NCI-H82 treated with DMSO at 0.1 percent for 48 hours (cell line): ENCODE results near the gene CLSTN1.
"Not testable (repeated sequence)": the region's sequence is repeated elsewhere in the genome, so short reads cannot be mapped to it uniquely, and the experiment has no call there.

ENCODE experiments used
- DNase-seq: peaks from one replicate; lab custom pipeline; 2025; ENCODE audit not compliant: unreplicated experiment; lab: John Stamatoyannopoulos, UW

The CLSTN1 gene

GRCh38 chr1:9826616-9827015, 2.9 kb upstream of the CLSTN1 start:
- DNase-seq, result peak; percentile 63

- no peak for DNase-seq
These were observed 2.3 kb upstream of the CLSTN1 start for GRCh38 chr1:9826087-9826486.

DNA sequence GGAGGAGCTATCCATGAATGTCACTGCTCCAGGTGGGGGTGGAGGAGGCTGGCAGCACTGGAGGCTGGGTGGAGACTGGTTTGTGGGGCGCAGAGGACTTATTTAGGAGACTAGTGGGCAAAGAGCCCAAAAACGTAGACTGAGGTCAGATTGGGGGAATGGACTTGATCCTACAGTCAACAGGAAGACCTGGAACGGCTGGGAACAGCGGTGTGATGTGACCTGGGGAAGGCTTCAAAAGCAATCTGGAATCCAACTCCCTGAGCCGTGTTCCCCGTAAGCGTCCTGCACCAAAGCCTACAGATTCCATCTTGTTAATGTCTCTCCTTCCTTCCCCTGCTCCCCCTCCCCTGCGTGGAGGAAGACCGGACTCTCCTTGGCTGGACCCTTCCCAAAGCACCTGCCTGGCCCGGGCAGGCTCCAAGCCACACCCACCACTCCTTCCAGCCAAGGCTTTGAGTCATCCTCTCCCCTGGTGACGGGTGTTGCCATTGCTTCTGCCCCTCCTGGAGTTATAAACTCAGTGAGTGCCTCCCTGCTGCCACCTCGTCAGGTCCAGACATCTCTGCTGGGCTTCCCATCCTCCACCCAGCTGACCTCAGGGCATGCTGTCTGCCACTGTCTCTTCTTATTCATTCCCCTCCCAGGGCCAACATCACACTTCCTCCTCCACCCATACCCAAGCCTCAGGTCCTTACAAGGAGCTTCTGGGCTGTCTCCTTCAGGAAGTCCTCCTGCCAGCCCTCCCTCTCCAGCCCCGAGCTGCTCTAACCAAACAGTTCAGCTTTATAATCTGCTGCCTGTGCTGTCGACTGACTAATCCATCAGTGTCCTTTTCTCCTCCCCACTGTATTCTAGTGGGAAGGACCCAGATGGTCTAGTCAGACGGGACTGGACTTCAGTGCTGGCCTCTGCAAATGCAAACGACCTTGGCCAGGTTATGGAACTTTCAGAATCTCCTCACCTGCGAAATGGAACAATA, 1.6 kb upstream of the CLSTN1 start:
- DNase-seq, result peak; percentile 90

DNA sequence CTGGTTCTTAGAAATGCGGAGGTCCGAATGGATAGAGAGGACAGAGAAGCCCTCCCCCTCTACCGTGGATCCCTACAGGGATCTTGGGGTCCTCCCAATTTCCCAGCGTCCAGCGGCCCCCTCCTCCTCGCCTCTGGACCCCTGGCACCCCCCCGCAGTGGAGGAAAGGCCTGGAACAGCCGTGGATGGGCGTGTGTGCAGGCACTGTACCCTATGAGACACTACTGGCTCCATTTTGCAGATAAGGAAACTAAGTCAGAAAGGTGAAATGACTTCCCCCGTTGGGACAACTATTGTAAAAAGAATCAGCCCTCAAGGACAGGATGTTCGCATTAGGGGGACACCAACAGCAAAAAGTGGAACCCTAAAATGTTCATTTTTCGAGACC, 931 bp upstream of the CLSTN1 start:
- no peak for DNase-seq

- no peak for DNase-seq
These were observed 147 bp downstream of the CLSTN1 start for GRCh38 chr1:9823693-9823942.

DNA sequence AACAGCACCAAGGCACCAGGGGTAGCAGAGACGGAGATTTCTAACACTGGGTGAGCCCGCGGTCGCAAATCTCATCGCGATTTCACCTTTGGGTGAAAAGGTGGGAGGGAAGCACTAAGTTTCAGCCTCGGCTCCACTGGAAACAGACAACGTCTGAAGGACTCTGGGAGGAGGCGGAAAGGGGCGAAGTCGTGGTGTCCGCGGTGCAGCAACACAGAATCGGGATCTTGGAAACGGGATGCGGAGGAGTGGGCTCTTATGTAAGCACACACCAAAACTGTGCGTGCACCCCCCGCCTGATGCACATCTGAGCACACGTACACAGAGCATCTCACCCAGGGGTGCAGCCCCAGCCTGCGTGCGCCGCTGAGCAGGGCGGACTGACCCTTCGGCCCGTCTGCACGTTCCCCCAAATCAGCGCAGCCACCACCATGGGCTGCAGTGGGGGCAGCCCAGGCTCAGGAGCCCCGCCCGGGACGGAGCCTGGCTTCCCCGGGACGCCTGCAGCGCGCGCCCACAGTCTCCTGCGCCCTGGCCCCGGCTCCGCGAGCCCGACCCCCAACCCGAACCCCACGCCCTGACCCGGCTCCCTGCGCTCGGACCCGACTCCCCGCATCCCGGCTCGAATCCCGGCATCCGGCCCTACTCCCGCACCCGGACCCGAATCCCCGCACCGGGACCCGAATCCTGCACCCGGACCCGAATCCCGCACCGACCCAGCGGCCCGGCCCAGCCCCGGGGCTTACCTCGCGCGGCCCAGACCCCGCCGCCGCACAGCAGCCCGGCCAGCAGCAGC, 670 bp downstream of the CLSTN1 start:
- no peak for DNase-seq

DNA sequence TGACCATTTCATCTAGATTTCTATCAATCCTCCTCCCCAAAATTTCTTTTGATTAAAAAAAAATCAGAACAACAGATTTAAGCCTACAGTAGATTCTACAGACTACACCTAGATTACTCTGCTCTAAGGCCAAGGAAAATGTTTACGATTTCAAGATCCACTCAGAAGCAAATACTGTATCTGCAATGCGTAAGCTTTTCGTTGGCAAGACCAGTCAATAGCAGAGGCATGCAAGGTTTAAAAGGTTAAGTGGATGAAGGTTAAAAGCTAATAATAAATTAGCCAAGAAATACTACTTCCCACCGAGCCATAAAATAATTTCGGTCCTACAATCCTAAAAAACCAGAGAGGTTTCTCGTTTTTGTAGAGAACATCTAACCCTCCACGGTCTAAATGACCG, 1.3 kb downstream of the CLSTN1 start:
- DNase-seq, result no peak

- DNase-seq, result no peak
These were observed 2.1 kb downstream of the CLSTN1 start for GRCh38 chr1:9821710-9822109.

GRCh38 chr1:9820521-9820920, 3.2 kb downstream of the CLSTN1 start:
- DNase-seq, result no peak

DNA sequence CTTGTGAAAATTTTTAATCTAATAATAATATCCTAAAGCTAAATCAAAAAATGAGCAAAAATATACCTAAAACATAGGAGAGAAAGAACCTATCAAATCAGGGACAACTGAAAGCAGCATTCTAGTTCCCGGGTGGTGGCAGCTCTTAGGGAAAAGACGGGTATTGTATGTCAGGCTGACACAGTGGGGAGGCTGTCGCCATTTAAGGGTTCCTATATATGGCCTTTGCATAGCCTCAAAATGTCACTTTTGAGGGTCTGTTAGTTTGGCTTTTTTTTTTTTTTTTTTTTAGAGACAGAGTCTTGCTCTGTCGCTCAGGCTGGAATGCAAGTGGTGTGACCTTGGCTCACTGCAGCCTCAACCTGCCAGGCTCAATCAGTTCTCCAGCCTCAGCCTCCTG, 6.0 kb downstream of the CLSTN1 start:
- no peak for DNase-seq

DNA sequence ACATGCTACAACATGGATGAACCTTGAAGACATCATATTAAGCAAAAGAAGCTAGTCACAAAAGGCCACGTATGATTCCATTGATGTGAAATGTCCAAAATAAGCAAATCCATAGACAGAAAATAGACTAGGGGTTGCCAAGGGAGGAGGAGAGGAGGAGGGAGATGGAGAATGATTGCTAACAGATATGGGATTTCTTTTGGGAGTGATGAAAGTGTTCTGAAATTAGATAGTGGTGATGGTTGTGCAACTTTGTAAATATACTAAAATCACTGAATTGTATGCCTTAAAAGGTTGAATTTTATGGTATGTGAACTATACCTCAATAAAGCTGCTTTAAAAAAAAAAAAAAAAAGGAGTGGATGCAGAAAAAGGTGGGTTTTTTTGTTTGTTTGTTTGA, 7.6 kb downstream of the CLSTN1 start:
- no peak for DNase-seq

- DNase-seq, result no peak
These were observed 8.6 kb downstream of the CLSTN1 start for GRCh38 chr1:9815150-9815549.

- DNase-seq, result no peak
These were observed 9.1 kb downstream of the CLSTN1 start for GRCh38 chr1:9814619-9815018.

GRCh38 chr1:9811239-9811966, 12.4 kb downstream of the CLSTN1 start:
- DNase-seq, result peak; percentile 22

DNA sequence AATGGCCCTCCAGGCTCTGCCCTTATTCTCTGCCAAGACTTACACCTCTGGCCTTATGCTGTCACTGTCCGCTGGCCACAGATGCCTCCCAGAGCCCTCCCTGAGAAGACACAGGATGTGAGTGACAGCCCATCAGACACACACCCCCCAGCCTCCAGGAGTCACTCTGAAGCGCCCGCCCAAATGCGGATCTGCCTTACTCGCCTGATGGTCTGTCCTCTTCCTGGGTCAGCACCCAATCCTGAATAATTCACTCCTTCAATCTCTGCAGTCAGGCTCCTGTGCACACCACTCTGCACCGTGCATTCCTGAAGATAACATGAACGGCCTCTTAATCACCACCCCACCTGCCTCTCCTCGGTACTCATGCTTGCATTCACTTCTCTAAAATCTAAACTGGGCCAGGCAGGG, 14.7 kb downstream of the CLSTN1 start:
- no peak for DNase-seq

DNA sequence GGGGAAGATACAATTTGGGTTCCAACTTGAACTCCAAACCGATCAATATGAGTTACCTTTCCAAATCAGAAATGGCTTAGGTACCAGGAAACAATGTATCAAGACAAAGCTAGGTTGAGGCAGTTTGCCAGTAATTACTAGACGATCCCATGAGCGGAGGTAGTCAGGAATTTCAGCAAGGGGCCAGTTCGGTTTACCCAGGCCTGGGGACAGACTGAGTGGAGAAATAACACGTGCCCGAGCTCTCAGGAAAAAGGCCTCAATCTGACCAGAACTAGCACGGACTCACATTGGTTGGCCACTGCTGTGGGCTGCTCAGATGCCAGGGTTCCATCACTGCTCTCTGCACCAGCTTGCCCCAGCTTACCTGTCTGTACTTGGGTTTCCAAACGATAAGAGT, 15.3 kb downstream of the CLSTN1 start:
- no peak for DNase-seq

DNA sequence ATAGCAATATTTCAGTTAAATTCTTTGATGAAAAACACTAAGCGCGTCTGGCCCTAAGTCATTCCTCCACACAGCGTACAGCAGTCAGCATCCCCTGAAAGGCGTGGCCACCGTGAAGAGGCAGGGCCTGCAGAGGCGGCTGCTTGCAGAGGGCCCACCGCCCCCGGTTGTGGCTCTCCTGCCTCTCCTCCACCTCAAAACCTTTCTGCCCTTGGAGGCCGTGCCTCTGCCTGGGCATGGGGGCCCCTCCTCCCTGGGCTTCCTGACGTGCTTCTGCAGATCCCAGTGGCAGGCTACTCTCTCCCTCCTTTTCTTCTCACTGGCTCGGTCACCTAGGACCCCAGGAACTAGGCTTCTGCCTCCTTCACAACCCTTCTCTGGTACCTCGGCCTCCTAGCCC, 16.2 kb downstream of the CLSTN1 start:
- no peak for DNase-seq

GRCh38 chr1:9805972-9806371, 17.8 kb downstream of the CLSTN1 start:
- DNase-seq, result not testable (repeated sequence)

DNA sequence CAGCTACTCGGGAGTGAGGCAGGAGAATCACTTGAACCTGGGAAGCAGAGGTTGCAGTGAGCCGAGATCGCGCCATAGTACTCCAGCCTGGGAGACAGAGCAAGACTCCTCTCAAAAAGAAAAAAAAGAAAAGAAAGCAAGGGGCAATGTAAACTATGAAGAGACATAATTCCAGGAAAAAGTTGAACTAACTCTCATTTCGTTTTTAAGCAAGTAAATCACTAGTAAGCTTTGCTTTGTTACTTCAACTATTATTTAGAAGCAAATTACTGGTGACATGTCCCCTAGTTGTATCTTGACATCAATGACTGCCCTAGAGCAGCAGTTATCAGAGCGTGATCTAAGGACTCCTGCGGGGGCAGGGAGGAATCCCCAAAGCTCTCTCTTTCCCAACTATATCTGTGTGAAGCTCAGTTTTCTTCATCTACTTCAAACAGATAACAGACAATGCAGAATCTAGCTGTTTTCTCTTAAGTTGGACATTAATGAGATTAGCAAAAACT, 18.7 kb downstream of the CLSTN1 start:
- no peak for DNase-seq

DNA sequence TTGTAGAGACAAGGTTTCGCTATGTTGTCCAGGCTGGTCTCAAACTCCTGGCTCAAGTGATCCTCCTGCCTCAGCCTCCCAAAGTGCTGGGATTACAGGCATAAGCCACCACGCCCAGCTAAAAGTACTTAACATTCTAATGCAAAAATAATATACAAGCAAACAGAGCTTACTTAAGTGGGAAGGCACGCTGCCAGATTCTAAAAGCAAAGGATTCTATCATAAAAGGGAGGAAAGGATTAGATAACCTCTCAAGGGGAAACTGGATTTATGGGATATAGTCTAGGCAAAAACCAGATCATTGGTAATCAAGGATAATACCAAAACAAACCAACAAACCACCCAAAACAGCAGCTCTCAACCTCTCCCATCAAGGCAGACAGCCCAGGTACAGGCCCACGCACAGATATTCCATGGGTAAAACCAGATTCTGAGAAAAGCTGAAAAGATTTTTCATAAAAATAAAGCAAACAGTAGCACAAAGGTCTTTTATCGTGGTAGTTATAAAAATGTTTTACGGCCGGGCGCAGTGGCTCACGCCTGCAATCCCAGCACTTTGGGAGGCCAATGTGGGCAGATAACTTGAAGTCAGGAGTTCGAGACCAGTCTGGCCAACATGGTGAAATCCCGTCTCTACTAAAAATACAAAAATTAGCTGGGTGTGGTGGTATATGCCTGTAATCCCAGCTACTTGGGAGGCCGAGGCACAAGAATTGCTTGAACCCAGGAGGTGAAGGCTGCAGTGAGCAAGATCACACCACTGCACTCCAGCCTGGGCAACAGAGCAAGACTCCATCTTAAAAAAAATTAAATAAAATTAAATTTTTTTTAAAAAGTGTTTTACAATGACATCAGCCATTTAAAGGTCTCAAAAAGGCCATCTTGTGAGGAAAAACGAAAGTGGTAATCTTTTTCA, 20.5 kb downstream of the CLSTN1 start:
- not testable (repeated sequence) for DNase-seq
